OCI-LY7 (cell line): ENCODE data around the gene WDR7. TPM values are rescaled to one million over a fixed set of nuclear protein-coding genes. Genes with fewer than 3 reads are reported as not detected.

Source experiments
- BruUV-seq: library from RNA; stranded (reverse); fragments of 400-500 nt; replicated peaks from 2 replicates; lab custom pipeline; 2021; lab: Mats Ljungman, UMichigan
- CTCF ChIA-PET: fragments of 300-600 bp; sonication (Branson Sonifier 250); formaldehyde crosslinking; loops from one replicate; lab custom pipeline; 2022; ENCODE audit warnings: antibody characterized with exemption; ENCODE audit not compliant: unreplicated experiment; lab: Charles Lee
- POLR2A ChIA-PET: fragments of 300-600 bp; sonication (Branson Sonifier 250); formaldehyde crosslinking; loops from one replicate; lab custom pipeline; 2022; ENCODE audit warnings: antibody characterized with exemption; lab: Charles Lee
- DNase-seq: peaks from one replicate; pipeline ENCODE4 v3.0.0-alpha.2; 2015; ENCODE audit warnings: low spot score
- H2AFZ ChIP-seq: fragments of 200-600 bp; sonication (generic), shearing (Covaris generic); 2 replicates; pipeline ENCODE4 v1.6.1; 2014; ENCODE audit warnings: mild to moderate bottlenecking, antibody characterized with exemption, low read length, moderate library complexity
- H3K27ac ChIP-seq: fragments of 200-600 bp; sonication (generic); 2 replicates; pipeline ENCODE4 v1.5.1; 2014; ENCODE audit warnings: mixed run types, low read depth, mild to moderate bottlenecking, moderate library complexity, low read length, inconsistent platforms; ENCODE audit not compliant: poor library complexity, severe bottlenecking
- H3K36me3 ChIP-seq: fragments of 200-600 bp; sonication (generic); 2 replicates; pipeline ENCODE4 v1.6.1; 2014; ENCODE audit warnings: mild to moderate bottlenecking, antibody characterized with exemption, low read length, moderate library complexity, mixed read lengths; ENCODE audit not compliant: insufficient read depth
- H3K4me1 ChIP-seq: fragments of 200-600 bp; sonication (generic); 2 replicates; pipeline ENCODE4 v1.5.1; 2014; ENCODE audit warnings: mild to moderate bottlenecking, low read length; ENCODE audit not compliant: insufficient read depth, poor library complexity, severe bottlenecking
- H3K4me2 ChIP-seq: fragments of 200-600 bp; sonication (generic); 2 replicates; pipeline ENCODE4 v1.6.1; 2014; ENCODE audit warnings: mild to moderate bottlenecking, low read length
- H3K4me3 ChIP-seq: fragments of 200-600 bp; sonication (generic); 2 replicates; pipeline ENCODE4 v1.5.1; 2014; ENCODE audit warnings: mild to moderate bottlenecking, low read depth, low read length; ENCODE audit not compliant: poor library complexity, severe bottlenecking
- H3K79me2 ChIP-seq: fragments of 200-600 bp; sonication (generic); 2 replicates; pipeline ENCODE4 v1.6.1; 2016; ENCODE audit warnings: low read depth, mild to moderate bottlenecking, low read length, moderate library complexity, mixed read lengths; ENCODE audit not compliant: insufficient read depth
- H3K9me2 ChIP-seq: fragments of 200-600 bp; sonication (generic); 2 replicates; pipeline ENCODE4 v1.6.1; 2016; ENCODE audit warnings: mild to moderate bottlenecking, low read length, mixed read lengths; ENCODE audit not compliant: insufficient read depth
- H3K9me3 ChIP-seq: fragments of 200-600 bp; sonication (generic); 2 replicates; pipeline ENCODE4 v1.6.1; 2014; ENCODE audit warnings: mild to moderate bottlenecking, mixed run types, low read length, mixed read lengths
- H4K20me1 ChIP-seq: fragments of 200-600 bp; sonication (generic); 2 replicates; pipeline ENCODE4 v1.6.1; 2014; ENCODE audit warnings: mild to moderate bottlenecking, antibody characterized with exemption, low read length, moderate library complexity, mixed read lengths; ENCODE audit not compliant: insufficient read depth
- EZH2phosphoT487 ChIP-seq: fragments of 200-600 bp; sonication (generic); IDR thresholded peaks from 2 replicates; pipeline ENCODE4 v1.6.1; 2018; ENCODE audit warnings: low read depth, borderline replicate concordance, mild to moderate bottlenecking, mixed run types, antibody characterized with exemption, low read length, moderate library complexity, mixed read lengths
- intact Hi-C: fragments of 100-400 bp; cut with micrococcal nuclease; formaldehyde crosslinking; loops from one replicate; pipeline ENCODE4 v1.10.0; 2022; ENCODE audit not compliant: unreplicated experiment
- total RNA-seq, 2 experiments: library from RNA; depleted of rRNA in 1 of 2; stranded (reverse); fragments of >200 nt in 1 of 2; shearing (Covaris generic) in 1 of 2; gene quantifications; 2 replicates each; pipeline ENCODE4 v1.2.3, GENCODE V29; 2014 to 2022
- TF ChIP-seq, protein P1 (sequence below): fragments of 200-600 bp; sonication (generic); conservative IDR thresholded peaks from 2 replicates; pipeline ENCODE4 v1.5.1; 2014; ENCODE audit warnings: mild to moderate bottlenecking, antibody characterized with exemption, low read length, moderate library complexity, mixed read lengths

WDR7 gene
- total RNA-seq, 2 experiments from 2014 or later: 13.2 to 17.1 TPM

DNA sequence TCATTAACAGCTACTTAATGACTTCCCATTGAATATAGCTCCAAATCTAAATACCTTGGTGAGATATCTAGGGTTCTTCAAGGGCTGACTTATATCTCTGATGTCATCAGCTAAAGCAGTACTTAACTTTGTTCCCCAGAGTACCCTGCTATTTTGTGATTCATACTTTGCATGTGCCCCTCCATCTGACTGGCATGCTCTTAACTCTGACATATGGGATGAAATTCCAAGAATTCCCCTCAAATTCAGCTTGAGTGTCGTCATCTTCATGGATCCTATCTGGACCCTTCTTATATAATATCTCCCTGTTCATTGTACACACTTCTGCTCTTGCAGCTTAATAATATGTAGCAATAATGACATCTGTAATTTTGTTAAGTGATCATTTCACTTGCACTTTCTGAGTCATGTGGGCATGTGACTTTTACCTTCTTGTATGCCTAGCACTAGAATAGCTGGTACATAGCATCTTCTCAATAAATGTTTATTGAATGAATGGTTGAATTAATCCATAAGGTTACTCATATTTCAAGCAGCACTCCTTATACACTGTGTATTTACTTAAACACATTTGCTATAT, 172.9 kb downstream of the WDR7 start:
- Histone ChIP-seq H3K9me3 (no peaks in the 10 kb centered on the region), H3K9me2 (no peaks in the 10 kb centered on the region), H2AFZ (no peak overlapping the region), H3K4me1 (no peaks in the 10 kb centered on the region), H3K79me2 (no peaks in the 10 kb centered on the region), H3K27ac (no peak overlapping the region), H3K4me2 (no peak overlapping the region), H3K36me3 (no peaks in the 10 kb centered on the region), H4K20me1 (no peaks in the 10 kb centered on the region), H3K4me3 (no peak overlapping the region)
- no TSS peak for BruUV-seq
- no peak for TF ChIP-seq EZH2phosphoT487
- TF ChIP-seq, protein P1, sequence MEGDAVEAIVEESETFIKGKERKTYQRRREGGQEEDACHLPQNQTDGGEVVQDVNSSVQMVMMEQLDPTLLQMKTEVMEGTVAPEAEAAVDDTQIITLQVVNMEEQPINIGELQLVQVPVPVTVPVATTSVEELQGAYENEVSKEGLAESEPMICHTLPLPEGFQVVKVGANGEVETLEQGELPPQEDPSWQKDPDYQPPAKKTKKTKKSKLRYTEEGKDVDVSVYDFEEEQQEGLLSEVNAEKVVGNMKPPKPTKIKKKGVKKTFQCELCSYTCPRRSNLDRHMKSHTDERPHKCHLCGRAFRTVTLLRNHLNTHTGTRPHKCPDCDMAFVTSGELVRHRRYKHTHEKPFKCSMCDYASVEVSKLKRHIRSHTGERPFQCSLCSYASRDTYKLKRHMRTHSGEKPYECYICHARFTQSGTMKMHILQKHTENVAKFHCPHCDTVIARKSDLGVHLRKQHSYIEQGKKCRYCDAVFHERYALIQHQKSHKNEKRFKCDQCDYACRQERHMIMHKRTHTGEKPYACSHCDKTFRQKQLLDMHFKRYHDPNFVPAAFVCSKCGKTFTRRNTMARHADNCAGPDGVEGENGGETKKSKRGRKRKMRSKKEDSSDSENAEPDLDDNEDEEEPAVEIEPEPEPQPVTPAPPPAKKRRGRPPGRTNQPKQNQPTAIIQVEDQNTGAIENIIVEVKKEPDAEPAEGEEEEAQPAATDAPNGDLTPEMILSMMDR: no peak
- ChIA-PET CTCF (no interaction called here), POLR2A (interaction anchor here (0.7 kb wide), 1 partner anchor 761 kb away, joined by 4 read pairs; no protein-coding TSS in a partner anchor)
- intact Hi-C loops: no loop called here
- no peak for DNase-seq

DNA sequence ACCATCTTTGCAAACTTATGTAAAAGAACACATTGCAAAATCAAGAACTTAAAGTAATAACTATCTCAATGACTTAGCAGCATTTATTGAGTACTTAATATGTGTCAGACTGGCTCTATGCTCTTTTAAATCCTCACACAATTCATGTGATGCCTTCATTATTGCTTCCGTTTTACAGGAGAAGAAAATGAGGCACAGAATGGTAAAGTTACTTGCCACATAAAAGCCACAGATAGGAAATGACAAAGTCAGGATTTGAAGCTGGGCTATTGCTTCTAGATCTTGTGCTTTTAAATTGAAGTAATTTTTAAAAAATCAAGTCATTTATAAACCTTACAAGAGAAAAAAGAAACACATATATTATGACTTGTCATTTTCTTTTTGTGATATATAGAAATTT, 174.2 kb downstream of the WDR7 start:
- DNase-seq: no peak
- TF ChIP-seq EZH2phosphoT487: no peak
- TF ChIP-seq, protein P1: no peak
- CTCF ChIA-PET: no interaction called here

DNA sequence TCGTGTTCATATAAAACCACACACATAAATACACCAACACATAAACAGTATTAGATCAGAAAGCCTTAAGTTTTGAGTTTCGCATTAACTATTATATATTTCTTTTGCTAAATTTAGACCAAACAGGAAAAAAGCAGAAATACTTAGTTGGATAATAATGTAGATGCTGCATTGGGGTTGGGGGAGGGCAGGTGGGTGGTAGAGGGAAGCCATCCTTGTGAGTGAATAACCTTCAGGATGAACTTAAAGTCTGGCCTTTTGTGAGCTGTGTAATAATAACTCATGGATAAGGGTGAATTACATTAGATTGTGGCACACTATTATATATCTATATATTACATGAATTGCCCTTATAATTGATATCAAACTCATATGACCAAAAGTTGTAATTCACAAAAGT, 174.7 kb downstream of the WDR7 start:
- Histone ChIP-seq H4K20me1 (no peaks in the 10 kb centered on the region), H3K9me3 (no peaks in the 10 kb centered on the region), H2AFZ (no peak overlapping the region), H3K4me1 (no peaks in the 10 kb centered on the region), H3K27ac (no peak overlapping the region), H3K36me3 (no peaks in the 10 kb centered on the region), H3K79me2 (no peaks in the 10 kb centered on the region), H3K9me2 (no peaks in the 10 kb centered on the region), H3K4me2 (no peak overlapping the region), H3K4me3 (no peak overlapping the region)
- ChIA-PET CTCF (no interaction called here), POLR2A (interaction anchor here (0.8 to 0.9 kb wide), 3 partner anchors 19 to 354 kb away, joined by 3 read pairs; no protein-coding TSS in a partner anchor)
- intact Hi-C loops: no loop called here
- DNase-seq: no peak
- no peak for TF ChIP-seq EZH2phosphoT487
- TF ChIP-seq, protein P1: no peak
- BruUV-seq: no TSS peak

More for the DNA sequence above, 174.2 kb downstream of the WDR7 start:
- Histone ChIP-seq H3K4me2 (no peak overlapping the region), H4K20me1 (no peaks in the 10 kb centered on the region), H3K9me2 (no peaks in the 10 kb centered on the region), H2AFZ (no peak overlapping the region), H3K4me3 (no peak overlapping the region), H3K79me2 (no peaks in the 10 kb centered on the region), H3K9me3 (no peaks in the 10 kb centered on the region), H3K27ac (no peak overlapping the region), H3K4me1 (no peaks in the 10 kb centered on the region), H3K36me3 (no peaks in the 10 kb centered on the region)
- intact Hi-C loops: no loop called here
- BruUV-seq: no TSS peak
- POLR2A ChIA-PET: interaction anchor here (0.9 kb wide), 1 partner anchor 354 kb away, joined by 3 read pairs; no protein-coding TSS in a partner anchor
